K562 (cell line): Measurements from ENCODE around the gene ZCCHC3. TPM values are rescaled to one million over a fixed set of nuclear protein-coding genes. Genes with fewer than 3 reads are reported as not detected.
A peak's percentile ranks its signal among the peaks of the same experiment; 100 is the strongest.

ENCODE experiments used
- EP300 ChIP-seq: IDR thresholded peaks from 2 replicates; pipeline ENCODE4 v1.6.1; 2012; ENCODE audit warnings: low read length, improper control_type of control experiment
- HIVEP1 ChIP-seq: fragments of 250-450 bp; sonication (Bioruptor Pico); IDR thresholded peaks from 2 replicates; pipeline ENCODE4 v1.4.0; 2020; ENCODE audit warnings: mild to moderate bottlenecking
- MAFF ChIP-seq: IDR thresholded peaks from 2 replicates; pipeline ENCODE4 v1.6.1; 2012; ENCODE audit warnings: low read length, improper control_type of control experiment
- MCM7 ChIP-seq, 2 experiments: fragments of 450-650 bp; IDR thresholded peaks; 2 replicates each; pipeline ENCODE4 v1.6.1; 2016 to 2018
- RAD21 ChIP-seq, 2 experiments: fragments of 250-450 bp in 1 of 2; fragments of 450-650 bp in 1 of 2; sonication (Bioruptor Pico) in 1 of 2; formaldehyde crosslinking in 1 of 2; IDR thresholded peaks in 1 of 2; conservative IDR thresholded peaks in 1 of 2; 2 replicates each; pipeline versions ENCODE4 v1.4.0 to v1.8.0; 2020 to 2022; ENCODE audit warnings: mild to moderate bottlenecking in 2 of 2, moderate library complexity in 1 of 2
- SLC30A9 ChIP-seq: fragments of 250-450 bp; sonication (Bioruptor Pico); IDR thresholded peaks from 2 replicates; pipeline ENCODE4 v1.8.0; 2022; ENCODE audit warnings: mild to moderate bottlenecking, moderate library complexity
- TSHZ1 ChIP-seq: fragments of 250-450 bp; sonication (Bioruptor Pico); IDR thresholded peaks from 2 replicates; pipeline ENCODE4 v1.4.0; 2020; ENCODE audit warnings: mild to moderate bottlenecking, moderate library complexity
- YY1 ChIP-seq, 3 experiments: IDR thresholded peaks; 2 replicates each; pipeline ENCODE4 v1.6.1; 2011; ENCODE audit warnings: low read length in 2 of 3, mild to moderate bottlenecking in 2 of 3, moderate library complexity in 2 of 3, borderline replicate concordance in 1 of 3, control low read depth in 1 of 3, low read depth in 1 of 3; ENCODE audit not compliant: insufficient read depth in 3 of 3, insufficient replicate concordance in 2 of 3, control insufficient read depth in 1 of 3, insufficient read length in 1 of 3; ENCODE audit errors: extremely low read depth in 1 of 3
- ZBTB11 ChIP-seq, 3 experiments: fragments of 200-800 bp in 1 of 3; fragments of 250-450 bp in 1 of 3; fragments of 450-650 bp in 1 of 3; sonication (Bioruptor Pico) in 1 of 3; sonication (Bioruptor generic) in 1 of 3; formaldehyde crosslinking in 1 of 3; IDR thresholded peaks; 2 replicates each; pipeline versions ENCODE4 v1.6.1 to v1.8.0; 2016 to 2022; ENCODE audit warnings: mild to moderate bottlenecking in 2 of 3, missing genetic modification characterization in 2 of 3, missing compliant biosample characterization in 1 of 3, moderate library complexity in 1 of 3
- ZNF133 ChIP-seq: fragments of 250-450 bp; sonication (Bioruptor Pico); IDR thresholded peaks from 2 replicates; pipeline ENCODE4 v1.4.0; 2020; ENCODE audit warnings: mild to moderate bottlenecking
- ZNF184 ChIP-seq: sonication (generic); formaldehyde crosslinking; IDR thresholded peaks from 2 replicates; pipeline ENCODE4 v1.5.0; 2020; ENCODE audit warnings: missing genetic modification reagents
- ZNF217 ChIP-seq: sonication (generic); formaldehyde crosslinking; IDR thresholded peaks from 2 replicates; pipeline ENCODE4 v1.8.0; 2022; ENCODE audit warnings: mild to moderate bottlenecking, missing genetic modification reagents
- ZNF592 ChIP-seq: fragments of 450-650 bp; IDR thresholded peaks from 2 replicates; pipeline ENCODE4 v1.6.1; 2017; ENCODE audit warnings: antibody characterized with exemption, mild to moderate bottlenecking
- ZNF830 ChIP-seq: fragments of 250-450 bp; sonication (Bioruptor Pico); IDR thresholded peaks from 2 replicates; pipeline ENCODE4 v1.5.0; 2021; ENCODE audit warnings: mild to moderate bottlenecking
- polyA plus RNA-seq, 8 experiments: library from polyadenylated mRNA; depleted of rRNA in 4 of 8; stranded (reverse) in 5 of 8; unstranded in 3 of 8; fragments of >200 nt; fragmentation: Nextera tagmentation in 2 of 8; fragmentation: Illumina TruSeq in 1 of 8; extraction: Ambion mirVana in 2 of 8; extraction: Trizol in 1 of 8; gene quantifications; 2 replicates each; pipeline versions ENCODE4 v1.2.1 to v1.2.3, GENCODE V29; 2011 to 2014; ENCODE audit warnings: inconsistent platforms in 1 of 8, missing spikeins in 1 of 8
- total RNA-seq, 7 experiments: library from RNA; depleted of rRNA in 6 of 7; stranded (reverse); fragments of >200 nt in 6 of 7; fragmentation: Illumina TruSeq in 2 of 7; extraction: Trizol in 2 of 7; gene quantifications; 2 replicates each; pipeline versions ENCODE4 v1.2.1 to v1.2.3, GENCODE V29; 2011 to 2021; ENCODE audit warnings: low replicate concordance in 1 of 7

The ZCCHC3 gene
- total and polyA plus RNA-seq, 9 of the 15 experiments (the other 6 are each of a cell fraction or from before 2014, with no cell fraction given), result 2.8 to 23.3 (median 16.5) TPM

- TF ChIP-seq YY1 (IDR thresholded peaks at IDR 0.05; ENCODE audit: borderline replicate concordance in 1 of 3, control insufficient read depth in 1 of 3, extremely low read depth in 1 of 3, insufficient read depth in 3 of 3, insufficient read length in 1 of 3, insufficient replicate concordance in 2 of 3, low read depth in 1 of 3, low read length in 2 of 3) (peak in 1 of 3 experiments; percentile 9), TSHZ1 (CRISPR knock-in tag) (no peak), ZNF184 (CRISPR knock-in tag) (no peak), RAD21 (CRISPR knock-in tag; conservative IDR thresholded peaks at IDR 0.05 in 1 of 2, IDR thresholded peaks at IDR 0.05 in 1 of 2) (no peak), EP300 (no peak), SLC30A9 (CRISPR knock-in tag) (no peak), ZBTB11 (CRISPR knock-in tag; IDR thresholded peaks at IDR 0.05) (peak in 1 of 3 experiments; percentile 53; a peak in 1 of 6 replicates), MCM7 (IDR thresholded peaks at IDR 0.05) (no peak), HIVEP1 (CRISPR knock-in tag) (no peak), ZNF217 (CRISPR knock-in tag) (no peak), ZNF830 (CRISPR knock-in tag) (no peak), ZNF592 (no peak), ZNF133 (CRISPR knock-in tag) (no peak), MAFF (no peak)
Measured at GRCh38 chr20:325045-325888, 27.9 kb downstream of the ZCCHC3 start, which contains the start of gene SOX12 (continued).
